Endothelial cell of umbilical vein (primary cell): ENCODE data around the gene KCTD11. TPM values are rescaled to one million over a fixed set of nuclear protein-coding genes. Genes with fewer than 3 reads are reported as not detected.

Experiments
- BruUV-seq: library from RNA; stranded (reverse); fragments of 400-500 nt; replicated peaks from 2 replicates; lab custom pipeline; 2021; lab: Mats Ljungman, UMichigan
- CTCF ChIA-PET: fragments of 300-600, 350-600 bp; sonication (Branson Sonifier 250); formaldehyde crosslinking; loops from one replicate; lab custom pipeline; 2021; ENCODE audit warnings: antibody characterized with exemption, inconsistent platforms; lab: Charles Lee
- POLR2A ChIA-PET: fragments of 300-600, 350-600 bp; sonication (Branson Sonifier 250); formaldehyde crosslinking; loops from one replicate; lab custom pipeline; 2021; ENCODE audit warnings: antibody characterized with exemption, inconsistent platforms; lab: Charles Lee
- DNase-seq: peaks from one replicate; pipeline ENCODE4 v3.0.0-alpha.2; 2011; ENCODE audit warnings: low read depth, low spot score
- FAIRE-seq: peaks from 2 replicates; lab custom pipeline; 2011; peaks lifted over from hg19 to GRCh38; lab: Jason Lieb, UNC
- H2AFZ ChIP-seq: 2 replicates; pipeline ENCODE4 v1.6.0; 2012; ENCODE audit warnings: low read depth, low read length, control low read depth, inconsistent platforms
- H3K27ac ChIP-seq: 2 replicates; pipeline ENCODE4 v1.5.1; 2011; ENCODE audit warnings: low read depth, mild to moderate bottlenecking, control low read depth, low read length, moderate library complexity; ENCODE audit not compliant: insufficient read depth
- H3K27me3 ChIP-seq, 2 experiments: 2 replicates each; pipeline versions ENCODE4 v1.6.0 to v1.6.1; 2011; ENCODE audit warnings: low read length in 2 of 2, mixed read lengths in 1 of 2; ENCODE audit not compliant: control insufficient read depth in 2 of 2, insufficient read depth in 2 of 2
- H3K36me3 ChIP-seq, 2 experiments: 2 replicates in 1 of 2; 3 replicates in 1 of 2; pipeline ENCODE4 v1.5.1; 2011; ENCODE audit warnings: low read length in 2 of 2, mild to moderate bottlenecking in 1 of 2, moderate library complexity in 1 of 2; ENCODE audit not compliant: control insufficient read depth in 2 of 2, insufficient read depth in 2 of 2; ENCODE audit errors: extremely low read depth in 1 of 2
- H3K4me1 ChIP-seq: 3 replicates; pipeline ENCODE4 v1.5.1; 2011; ENCODE audit warnings: mild to moderate bottlenecking, low read length; ENCODE audit not compliant: control insufficient read depth, insufficient read depth; ENCODE audit errors: extremely low read depth
- H3K4me2 ChIP-seq: 2 replicates; pipeline ENCODE4 v1.6.1; 2011; ENCODE audit warnings: low read length, control low read depth, mixed read lengths; ENCODE audit not compliant: insufficient read depth
- H3K4me3 ChIP-seq, 3 experiments: fragments of 200-600 bp in 1 of 3; sonication (generic), shearing (Covaris generic) in 1 of 3; replicated peaks in 1 of 3; 2 replicates each; pipeline ENCODE4 v1.5.1; 2011 to 2016; ENCODE audit warnings: control low read depth in 3 of 3, low read length in 3 of 3, mild to moderate bottlenecking in 2 of 3, inconsistent platforms in 1 of 3, low read depth in 1 of 3, moderate library complexity in 1 of 3; ENCODE audit not compliant: insufficient read depth in 1 of 3
- H3K79me2 ChIP-seq: 2 replicates; pipeline ENCODE4 v1.6.0; 2012; ENCODE audit warnings: low read length, inconsistent platforms; ENCODE audit not compliant: control insufficient read depth, insufficient read depth
- H3K9ac ChIP-seq: replicated peaks from 2 replicates; pipeline ENCODE3; 2011; ENCODE audit warnings: low read length, control low read depth; ENCODE audit not compliant: insufficient read depth; ENCODE audit errors: extremely low read depth
- H3K9me1 ChIP-seq: replicated peaks from 3 replicates; pipeline ENCODE4 v1.6.0; 2011; ENCODE audit warnings: mild to moderate bottlenecking, low read length; ENCODE audit not compliant: control insufficient read depth, insufficient read depth; ENCODE audit errors: extremely low read depth
- H3K9me3 ChIP-seq: replicated peaks from 2 replicates; pipeline ENCODE4 v1.5.1; 2012; ENCODE audit warnings: low read length, inconsistent platforms; ENCODE audit not compliant: control insufficient read depth, insufficient read depth
- H4K20me1 ChIP-seq: replicated peaks from 2 replicates; pipeline ENCODE3; 2011; ENCODE audit warnings: mild to moderate bottlenecking, low read length; ENCODE audit not compliant: control insufficient read depth, insufficient read depth; ENCODE audit errors: extremely low read depth
- EZH2 ChIP-seq: IDR thresholded peaks from 2 replicates; pipeline ENCODE4 v1.6.1; 2012; ENCODE audit warnings: borderline replicate concordance, low read depth, mild to moderate bottlenecking, moderate library complexity, low read length, inconsistent platforms; ENCODE audit not compliant: severe bottlenecking
- FOS ChIP-seq: IDR thresholded peaks from 2 replicates; pipeline ENCODE4 v1.6.1; 2011; ENCODE audit warnings: mild to moderate bottlenecking, low read length, moderate library complexity, borderline replicate concordance; ENCODE audit not compliant: insufficient read depth
- GATA2 ChIP-seq: IDR thresholded peaks from 2 replicates; pipeline ENCODE4 v1.7.0; 2011; ENCODE audit warnings: low read depth, mild to moderate bottlenecking, moderate library complexity, mixed read lengths, low read length; ENCODE audit not compliant: insufficient read length, insufficient read depth
- JUN ChIP-seq: IDR thresholded peaks from 2 replicates; pipeline ENCODE4 v1.6.1; 2011; ENCODE audit warnings: borderline replicate concordance, low read depth; ENCODE audit not compliant: insufficient read length, insufficient read depth
- MYC ChIP-seq: IDR thresholded peaks from one replicate; pipeline ENCODE4 v1.6.1; 2011; ENCODE audit warnings: mild to moderate bottlenecking, low read depth, low read length
- POLR2A ChIP-seq: IDR thresholded peaks from 2 replicates; pipeline ENCODE4 v1.6.1; 2012; ENCODE audit warnings: low read depth, mild to moderate bottlenecking, control low read depth, low read length
- POLR2AphosphoS5 ChIP-seq: IDR thresholded peaks from 2 replicates; pipeline ENCODE4 v1.6.1; 2012; ENCODE audit warnings: low read depth, mild to moderate bottlenecking, control low read depth, low read length, moderate library complexity; ENCODE audit not compliant: insufficient read depth
- dilution Hi-C: fragments of 300-500 bp; cut with MboI; formaldehyde crosslinking; loops from one replicate; pipeline ENCODE4 v1.15.0; 2019; ENCODE audit warnings: low sequenced_read_pairs; ENCODE audit not compliant: extremely low pct_ligation_motif_present
- intact Hi-C: fragments of 100-400 bp; cut with micrococcal nuclease; formaldehyde crosslinking; loops from one replicate; pipeline ENCODE4 v1.10.0; 2022
- polyA plus RNA-seq, 4 experiments: library from polyadenylated mRNA; depleted of rRNA in 3 of 4; stranded (reverse) in 3 of 4; unstranded in 1 of 4; fragments of >200 nt; gene quantifications; 2 replicates each; pipeline versions ENCODE4 v1.2.1 to v1.2.3, GENCODE V29; 2011 to 2012; ENCODE audit warnings: missing spikeins in 1 of 4
- total RNA-seq: library from RNA; stranded (reverse); gene quantifications from 2 replicates; pipeline ENCODE4 v1.2.3, GENCODE V29; 2021
- TF ChIP-seq, protein P1 (sequence below): IDR thresholded peaks from 2 replicates; pipeline ENCODE4 v1.6.1; 2011; ENCODE audit not compliant: insufficient read depth, insufficient read length
- TF ChIP-seq, protein P2 (sequence below), 2 donors: IDR thresholded peaks; 1 replicate in 1 of 2; 2 replicates in 1 of 2; pipeline ENCODE4 v1.5.1; 2011; ENCODE audit warnings: low read length in 2 of 2, mild to moderate bottlenecking in 2 of 2, moderate library complexity in 2 of 2, control low read depth in 1 of 2, inconsistent platforms in 1 of 2, low read depth in 1 of 2; ENCODE audit not compliant: insufficient read depth in 1 of 2; ENCODE audit errors: extremely low read depth in 1 of 2

KCTD11 gene
- total and polyA plus RNA-seq, 2 donors (not counting 3 experiments of a cell fraction or from before 2014, with no cell fraction given) = 3.8 to 6.5 TPM

DNA sequence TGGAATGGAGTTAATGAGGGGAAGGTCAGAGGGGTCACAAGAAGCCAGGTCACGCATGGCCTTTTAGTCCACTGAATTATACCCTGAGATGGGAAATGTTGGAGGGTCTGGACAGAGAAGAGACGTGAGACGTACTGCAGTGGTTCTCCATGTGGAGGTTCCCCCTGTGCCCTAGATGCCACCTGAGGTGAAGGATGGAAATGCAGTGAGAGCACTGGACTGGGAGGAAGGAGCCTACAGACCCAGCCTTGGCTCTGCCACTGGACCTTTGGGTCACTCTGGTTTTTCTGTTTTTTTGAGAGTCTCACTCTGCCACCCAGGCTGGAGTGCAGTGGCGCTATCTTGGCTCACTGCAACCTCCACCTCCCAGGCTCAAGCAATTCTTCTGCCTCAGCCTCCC lies 44.2 kb downstream of the KCTD11 start:
- Histone ChIP-seq H3K36me3 (no peaks in the 10 kb centered on the region), H3K4me1 (peaks cover 15% of the 10 kb centered on the region), H3K4me2 (no peak overlapping the region), H3K9me1 (no peaks in the 10 kb centered on the region), H3K9me3 (no peaks in the 10 kb centered on the region), H3K79me2 (no peaks in the 10 kb centered on the region), H3K4me3 (no peak overlapping the region), H3K9ac (no peak overlapping the region), H2AFZ (no peak overlapping the region), H3K27ac (no peak overlapping the region), H3K27me3 (no peaks in the 10 kb centered on the region), H4K20me1 (no peaks in the 10 kb centered on the region)
- intact Hi-C loops (no loop called here), dilution Hi-C loops (no loop called here)
- ChIA-PET POLR2A (no interaction called here), CTCF (no interaction called here)
- TF ChIP-seq EZH2 (no peak), GATA2 (no peak), POLR2A (no peak), MYC (no peak), JUN (no peak), FOS (no peak), POLR2AphosphoS5 (no peak)
- TF ChIP-seq, protein P1, sequence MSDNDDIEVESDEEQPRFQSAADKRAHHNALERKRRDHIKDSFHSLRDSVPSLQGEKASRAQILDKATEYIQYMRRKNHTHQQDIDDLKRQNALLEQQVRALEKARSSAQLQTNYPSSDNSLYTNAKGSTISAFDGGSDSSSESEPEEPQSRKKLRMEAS = no peak
- TF ChIP-seq, protein P2, sequence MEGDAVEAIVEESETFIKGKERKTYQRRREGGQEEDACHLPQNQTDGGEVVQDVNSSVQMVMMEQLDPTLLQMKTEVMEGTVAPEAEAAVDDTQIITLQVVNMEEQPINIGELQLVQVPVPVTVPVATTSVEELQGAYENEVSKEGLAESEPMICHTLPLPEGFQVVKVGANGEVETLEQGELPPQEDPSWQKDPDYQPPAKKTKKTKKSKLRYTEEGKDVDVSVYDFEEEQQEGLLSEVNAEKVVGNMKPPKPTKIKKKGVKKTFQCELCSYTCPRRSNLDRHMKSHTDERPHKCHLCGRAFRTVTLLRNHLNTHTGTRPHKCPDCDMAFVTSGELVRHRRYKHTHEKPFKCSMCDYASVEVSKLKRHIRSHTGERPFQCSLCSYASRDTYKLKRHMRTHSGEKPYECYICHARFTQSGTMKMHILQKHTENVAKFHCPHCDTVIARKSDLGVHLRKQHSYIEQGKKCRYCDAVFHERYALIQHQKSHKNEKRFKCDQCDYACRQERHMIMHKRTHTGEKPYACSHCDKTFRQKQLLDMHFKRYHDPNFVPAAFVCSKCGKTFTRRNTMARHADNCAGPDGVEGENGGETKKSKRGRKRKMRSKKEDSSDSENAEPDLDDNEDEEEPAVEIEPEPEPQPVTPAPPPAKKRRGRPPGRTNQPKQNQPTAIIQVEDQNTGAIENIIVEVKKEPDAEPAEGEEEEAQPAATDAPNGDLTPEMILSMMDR (IDR thresholded peaks at IDR 0.05; ENCODE audit: extremely low read depth in 1 of 2, insufficient read depth in 1 of 2, low read depth in 1 of 2, low read length in 2 of 2) = no peak
- FAIRE-seq (no peak), DNase-seq (no peak)
- BruUV-seq = no TSS peak
